ENCODE results near the gene STX16. TPM values are rescaled to one million over a fixed set of nuclear protein-coding genes. Genes with fewer than 3 reads are reported as not detected.

The STX16 gene
- total and polyA plus RNA-seq, 9 donors = 30.1 to 60.8 (median 51.7) TPM

DNA sequence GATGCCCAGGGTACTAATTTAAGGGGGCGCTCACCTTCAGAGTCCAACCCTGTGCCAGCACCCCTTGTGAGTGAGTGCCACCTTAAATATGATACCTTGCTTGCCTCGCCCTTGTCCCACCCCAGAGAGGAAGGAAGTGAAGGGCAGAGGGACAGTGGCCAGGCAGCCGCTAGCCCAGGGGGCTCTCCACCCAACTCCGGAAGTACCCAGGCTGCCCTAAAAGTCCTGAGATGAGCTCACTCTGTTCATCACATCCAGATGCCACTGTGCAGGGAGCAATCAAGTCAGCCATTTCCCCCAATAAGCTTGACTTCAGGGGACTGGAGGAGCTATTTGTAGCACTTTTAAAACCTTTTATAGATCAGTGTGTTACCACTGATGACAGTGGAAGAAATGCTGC is 25.0 kb upstream of the STX16 start:
- no peak overlapping the region for H3K27ac ChIP-seq (ENCODE audit: low read length)
- H3K36me3 ChIP-seq (ENCODE audit: control insufficient read depth, insufficient read depth, low read length) = no peaks in the 10 kb centered on the region
- no peak for DNase-seq
- no peaks in the 10 kb centered on the region for H3K9me3 ChIP-seq (replicated peaks; ENCODE audit: control insufficient read depth, low read depth, low read length)
- H3K4me3 ChIP-seq (ENCODE audit: low read length) = no peak overlapping the region
- H3K4me1 ChIP-seq (ENCODE audit: control insufficient read depth, insufficient read depth, low read length) = peaks cover 57% of the 10 kb centered on the region
- WGBS (ENCODE audit: insufficient coverage) = 100% methylated on average over 1 of the region's 4 CpGs
- peaks cover 2% of the 10 kb centered on the region for H3K27me3 ChIP-seq (ENCODE audit: control insufficient read depth, insufficient read depth, low read length)

DNA sequence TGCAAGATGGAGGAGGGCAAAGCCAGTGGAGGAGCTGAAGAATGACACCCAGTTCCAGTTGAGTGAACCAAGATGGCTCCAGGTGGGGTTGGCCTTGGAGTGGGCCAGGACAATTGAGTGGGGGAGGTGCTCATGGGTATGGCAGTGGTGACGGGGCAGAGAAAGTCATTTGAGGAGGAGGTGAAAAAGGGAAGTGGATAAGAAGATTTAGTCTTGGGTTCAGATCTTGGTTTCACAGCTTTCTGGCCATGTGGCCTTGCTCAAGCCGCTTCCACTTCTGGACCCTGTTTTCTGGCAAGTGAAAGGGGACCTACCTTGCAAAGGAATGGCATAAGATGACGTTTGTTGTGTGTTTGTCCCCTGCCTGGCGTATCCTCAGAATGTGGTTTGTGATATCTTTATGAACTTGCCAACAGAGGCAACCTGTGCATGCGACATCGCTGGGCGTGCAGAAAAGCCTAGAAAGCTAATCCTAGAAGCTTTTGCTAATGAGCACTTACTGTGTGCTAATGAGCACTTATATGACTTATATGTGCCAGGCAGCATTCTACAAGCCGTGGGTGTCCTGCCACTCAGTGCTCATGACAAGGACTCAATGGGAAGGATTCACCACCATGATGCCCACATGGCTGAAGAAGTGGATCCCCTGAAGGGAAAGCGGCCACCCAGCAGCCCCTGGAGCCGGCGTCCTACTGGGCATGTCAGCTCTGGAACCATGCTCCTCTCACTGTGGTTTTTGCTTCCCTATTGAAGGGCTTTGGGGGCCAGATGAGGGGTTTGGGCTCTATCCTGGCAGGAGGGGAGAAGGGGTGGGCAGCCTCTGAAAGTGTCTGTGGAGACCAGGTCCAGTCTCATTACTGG is 23.6 kb upstream of the STX16 start:
- H3K36me3 ChIP-seq (ENCODE audit: control insufficient read depth, insufficient read depth, low read length) = no peaks in the 10 kb centered on the region
- no peak for DNase-seq
- H3K4me1 ChIP-seq (ENCODE audit: control insufficient read depth, insufficient read depth, low read length) = peaks cover 61% of the 10 kb centered on the region
- H3K9me3 ChIP-seq (replicated peaks; ENCODE audit: control insufficient read depth, low read depth, low read length) = no peaks in the 10 kb centered on the region
- no peak overlapping the region for H3K27ac ChIP-seq (ENCODE audit: low read length)
- no peaks in the 10 kb centered on the region for H3K27me3 ChIP-seq (ENCODE audit: control insufficient read depth, insufficient read depth, low read length)
- WGBS (ENCODE audit: insufficient coverage) = 92% methylated on average over 10 of the region's 11 CpGs
- H3K4me3 ChIP-seq (ENCODE audit: low read length) = no peak overlapping the region

DNA sequence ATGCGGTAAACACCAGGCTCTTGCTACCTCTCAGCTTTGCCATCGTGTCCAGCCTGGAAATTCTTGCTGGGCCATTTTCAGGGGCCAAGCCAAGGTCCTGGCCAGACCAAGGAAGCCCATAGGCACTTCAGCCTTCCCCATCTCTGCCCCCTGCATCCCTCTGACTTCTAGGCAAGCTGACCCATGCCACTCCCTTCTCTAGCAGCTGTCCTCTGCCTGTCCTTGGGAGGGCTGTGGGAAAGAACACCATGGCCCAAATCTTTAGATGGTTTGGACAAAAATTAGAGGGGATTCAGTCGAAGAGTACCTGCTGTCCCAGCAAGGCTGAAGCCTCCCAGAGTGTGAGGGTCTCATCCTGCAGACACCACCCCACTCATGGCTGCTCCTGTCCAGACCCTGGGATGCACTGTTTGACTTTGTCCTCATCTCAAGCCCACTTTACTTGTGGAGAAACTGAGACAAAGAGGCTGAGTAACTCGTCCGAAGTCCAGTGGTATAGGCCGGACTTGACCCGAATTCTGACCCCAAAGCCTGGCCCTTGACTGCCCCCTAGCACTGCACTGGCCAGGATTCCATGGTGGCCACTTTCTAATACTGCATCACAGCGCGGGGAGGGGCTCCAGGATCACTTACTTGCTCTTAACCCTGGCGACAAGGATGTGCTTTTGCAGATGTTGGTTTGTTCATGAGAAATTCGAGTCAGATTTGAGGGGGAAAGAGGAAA is 22.4 kb upstream of the STX16 start:
- no peak for DNase-seq
- H3K9me3 ChIP-seq (replicated peaks; ENCODE audit: control insufficient read depth, low read depth, low read length) = no peaks in the 10 kb centered on the region
- H3K27me3 ChIP-seq (ENCODE audit: control insufficient read depth, insufficient read depth, low read length) = no peaks in the 10 kb centered on the region
- peak overlapping the region; percentile 75 for H3K27ac ChIP-seq (ENCODE audit: low read length)
- no peaks in the 10 kb centered on the region for H3K36me3 ChIP-seq (ENCODE audit: control insufficient read depth, insufficient read depth, low read length)
- no peak overlapping the region for H3K4me3 ChIP-seq (ENCODE audit: low read length)
- H3K4me1 ChIP-seq (ENCODE audit: control insufficient read depth, insufficient read depth, low read length) = peaks cover 52% of the 10 kb centered on the region
- 63% methylated on average over 6 of the region's 11 CpGs for WGBS (ENCODE audit: insufficient coverage)

DNA sequence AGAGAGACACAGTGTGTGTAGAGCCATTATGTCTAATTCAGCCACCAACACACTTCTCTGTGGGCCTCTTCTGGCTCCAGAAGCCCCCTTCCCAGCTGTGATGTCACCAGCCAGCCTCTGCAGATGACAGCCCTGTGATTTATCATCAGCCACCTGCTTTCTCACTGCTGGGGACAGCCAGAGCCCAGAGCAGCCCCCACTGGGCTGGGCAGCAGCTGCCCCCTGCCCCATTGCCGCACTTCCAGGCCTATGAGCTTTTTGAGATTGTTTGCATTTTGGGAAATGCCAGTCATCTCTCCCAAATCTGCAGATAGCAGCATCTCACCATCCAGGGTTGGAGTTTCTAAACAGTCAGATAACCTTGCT is 21.9 kb upstream of the STX16 start:
- H3K4me3 ChIP-seq (ENCODE audit: low read length) = no peak overlapping the region
- no peaks in the 10 kb centered on the region for H3K36me3 ChIP-seq (ENCODE audit: control insufficient read depth, insufficient read depth, low read length)
- DNase-seq = peak; percentile 85
- H3K9me3 ChIP-seq (replicated peaks; ENCODE audit: control insufficient read depth, low read depth, low read length) = no peaks in the 10 kb centered on the region
- peak overlapping the region; percentile 75 for H3K27ac ChIP-seq (ENCODE audit: low read length)
- no peaks in the 10 kb centered on the region for H3K27me3 ChIP-seq (ENCODE audit: control insufficient read depth, insufficient read depth, low read length)
- WGBS (ENCODE audit: insufficient coverage) = no CpG with 5 or more reads among the region's 1 CpG
- peaks cover 52% of the 10 kb centered on the region for H3K4me1 ChIP-seq (ENCODE audit: control insufficient read depth, insufficient read depth, low read length)

DNA sequence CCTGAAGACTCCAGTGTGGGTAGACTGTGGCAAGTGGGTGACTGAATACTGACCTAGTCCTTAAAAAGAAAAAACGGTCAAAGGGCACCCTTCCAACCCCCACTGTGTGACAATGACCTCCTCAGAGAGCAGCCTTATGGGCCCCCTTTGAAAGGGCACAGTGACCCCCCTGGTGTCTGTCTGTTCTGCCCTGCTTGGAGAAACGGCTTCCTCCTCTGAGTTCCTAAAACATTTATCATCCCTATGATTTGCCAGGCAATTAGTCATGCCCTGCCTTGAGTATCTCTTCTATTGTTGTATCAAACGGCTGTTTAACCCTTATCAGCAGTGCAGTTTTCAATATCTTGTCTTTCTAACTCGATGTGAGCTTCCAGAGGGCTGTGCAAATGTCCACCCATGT is 21.0 kb upstream of the STX16 start:
- Histone ChIP-seq H3K4me3 (ENCODE audit: low read length) (no peak overlapping the region), H3K9me3 (replicated peaks; ENCODE audit: control insufficient read depth, low read depth, low read length) (no peaks in the 10 kb centered on the region), H3K36me3 (ENCODE audit: control insufficient read depth, insufficient read depth, low read length) (no peaks in the 10 kb centered on the region), H3K4me1 (ENCODE audit: control insufficient read depth, insufficient read depth, low read length) (peaks cover 55% of the 10 kb centered on the region), H3K27ac (ENCODE audit: low read length) (peak overlapping the region; percentile 75), H3K27me3 (ENCODE audit: control insufficient read depth, insufficient read depth, low read length) (no peaks in the 10 kb centered on the region)
- WGBS (ENCODE audit: insufficient coverage) = 48% methylated on average over 3 of the region's 4 CpGs
- no peak for DNase-seq

DNA sequence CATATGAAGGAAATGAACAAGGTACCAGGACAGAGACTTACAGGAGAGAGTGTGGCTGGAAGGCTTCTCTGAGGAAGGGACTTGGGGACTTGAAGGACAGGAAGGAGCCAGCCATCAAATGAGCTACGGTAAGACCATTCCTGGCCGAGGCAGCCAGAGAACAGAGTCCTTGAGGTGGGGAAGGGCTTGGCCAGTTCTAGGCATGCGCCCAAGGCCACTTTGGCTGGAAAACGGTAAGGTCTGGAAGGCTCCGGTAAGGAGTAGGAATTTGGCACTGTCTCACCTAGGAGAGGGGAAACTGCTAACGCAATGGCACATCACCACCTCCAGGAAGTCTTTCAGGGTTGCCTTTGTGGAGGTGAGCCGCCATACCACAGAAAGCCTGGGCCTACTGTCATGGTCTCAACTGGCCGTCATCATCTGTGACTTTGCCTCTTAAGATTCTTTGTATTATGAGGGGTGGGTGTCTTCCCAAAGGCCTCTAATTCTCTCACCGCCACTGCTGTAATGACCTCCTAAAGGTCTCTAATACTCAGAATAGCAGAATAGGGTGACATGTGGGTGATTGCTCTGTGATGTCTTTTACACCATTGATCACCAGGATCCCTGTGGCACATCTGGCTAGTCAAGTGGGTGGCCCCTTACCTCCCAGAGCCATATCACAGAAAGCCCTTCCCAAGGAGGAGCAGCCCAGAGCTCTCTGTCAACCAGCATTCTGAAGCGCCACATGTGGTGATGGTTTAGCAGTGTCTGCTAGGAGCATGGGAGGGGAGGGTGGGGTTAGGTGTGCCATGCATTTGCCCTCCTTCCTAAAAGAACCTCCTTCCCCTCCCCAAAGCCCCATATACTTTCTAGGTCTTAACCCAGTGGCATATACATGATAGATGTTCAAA is 17.7 kb upstream of the STX16 start:
- Histone ChIP-seq H3K27me3 (ENCODE audit: control insufficient read depth, insufficient read depth, low read length) (no peaks in the 10 kb centered on the region), H3K36me3 (ENCODE audit: control insufficient read depth, insufficient read depth, low read length) (no peaks in the 10 kb centered on the region), H3K9me3 (replicated peaks; ENCODE audit: control insufficient read depth, low read depth, low read length) (no peaks in the 10 kb centered on the region), H3K4me1 (ENCODE audit: control insufficient read depth, insufficient read depth, low read length) (peaks cover 63% of the 10 kb centered on the region), H3K4me3 (ENCODE audit: low read length) (no peak overlapping the region), H3K27ac (ENCODE audit: low read length) (peak overlapping the region; percentile 85)
- 85% methylated on average over 3 of the region's 10 CpGs for WGBS (ENCODE audit: insufficient coverage)
- DNase-seq = no peak

DNA sequence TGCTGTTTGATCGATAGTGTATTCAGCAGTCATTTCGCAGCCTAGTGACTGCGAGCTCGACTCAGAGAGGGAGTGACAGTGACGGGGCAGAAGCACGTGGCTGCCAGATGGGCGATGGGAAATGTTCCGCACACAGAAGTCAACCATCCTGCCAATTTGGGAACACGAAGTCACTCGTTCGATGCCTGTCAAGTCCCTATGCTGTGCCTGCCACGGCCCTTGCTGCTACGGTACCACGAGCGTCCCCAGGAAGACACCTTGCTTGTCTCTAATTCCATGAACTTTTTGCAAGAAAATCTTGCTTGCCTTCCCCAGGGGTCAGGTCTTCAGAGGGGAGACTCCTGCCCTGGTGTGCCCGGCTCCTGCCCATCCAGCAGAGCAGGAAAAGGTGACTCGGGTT is 17.0 kb upstream of the STX16 start:
- 70% methylated on average over 17 of the region's 17 CpGs for WGBS (ENCODE audit: insufficient coverage)
- H3K27me3 ChIP-seq (ENCODE audit: control insufficient read depth, insufficient read depth, low read length) = no peaks in the 10 kb centered on the region
- H3K4me1 ChIP-seq (ENCODE audit: control insufficient read depth, insufficient read depth, low read length) = peaks cover 62% of the 10 kb centered on the region
- no peaks in the 10 kb centered on the region for H3K9me3 ChIP-seq (replicated peaks; ENCODE audit: control insufficient read depth, low read depth, low read length)
- peak overlapping the region; percentile 85 for H3K27ac ChIP-seq (ENCODE audit: low read length)
- no peak overlapping the region for H3K4me3 ChIP-seq (ENCODE audit: low read length)
- H3K36me3 ChIP-seq (ENCODE audit: control insufficient read depth, insufficient read depth, low read length) = no peaks in the 10 kb centered on the region
- DNase-seq = no peak

DNA sequence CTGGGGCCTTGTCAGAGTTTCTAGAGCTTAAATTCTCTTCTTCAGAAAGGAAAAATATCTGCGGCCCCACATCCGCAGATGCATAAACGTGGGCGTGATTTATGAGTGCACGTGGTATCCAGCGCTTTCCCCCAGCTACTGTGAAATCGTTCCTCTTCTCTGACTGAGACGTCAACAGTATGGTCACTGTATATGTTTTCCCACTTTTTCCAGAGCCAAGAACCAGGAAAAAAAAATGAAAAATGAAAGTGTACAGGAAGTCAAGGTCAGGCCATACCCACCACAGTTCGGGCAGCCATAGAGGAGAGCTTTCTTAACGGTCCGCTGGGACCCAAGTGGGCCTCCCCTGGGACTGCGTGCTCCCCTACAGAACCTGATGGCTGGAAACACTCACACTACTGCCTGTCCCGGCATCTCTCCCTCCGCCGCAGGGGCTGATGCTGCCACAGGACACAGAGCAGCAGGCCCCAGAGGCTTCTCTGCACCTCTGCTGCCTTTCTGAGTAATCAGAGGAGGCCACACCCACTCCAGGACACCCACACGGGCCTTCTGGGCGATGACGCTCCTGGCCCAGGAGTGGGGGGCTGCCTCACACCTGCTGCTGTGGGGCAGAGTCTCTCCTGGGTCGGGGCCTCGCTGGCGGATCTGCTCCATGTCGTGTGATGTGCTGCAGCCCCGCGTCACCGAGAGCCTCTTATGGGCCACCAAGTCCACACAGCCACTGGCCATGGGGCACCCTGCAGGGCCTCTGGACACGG is 16.4 kb upstream of the STX16 start:
- Histone ChIP-seq H3K36me3 (ENCODE audit: control insufficient read depth, insufficient read depth, low read length) (no peaks in the 10 kb centered on the region), H3K4me1 (ENCODE audit: control insufficient read depth, insufficient read depth, low read length) (peaks cover 60% of the 10 kb centered on the region), H3K4me3 (ENCODE audit: low read length) (no peak overlapping the region), H3K27ac (ENCODE audit: low read length) (peak overlapping the region; percentile 85), H3K27me3 (ENCODE audit: control insufficient read depth, insufficient read depth, low read length) (no peaks in the 10 kb centered on the region), H3K9me3 (replicated peaks; ENCODE audit: control insufficient read depth, low read depth, low read length) (no peaks in the 10 kb centered on the region)
- 46% methylated on average over 12 of the region's 26 CpGs for WGBS (ENCODE audit: insufficient coverage)
- peak; percentile 95 for DNase-seq

DNA sequence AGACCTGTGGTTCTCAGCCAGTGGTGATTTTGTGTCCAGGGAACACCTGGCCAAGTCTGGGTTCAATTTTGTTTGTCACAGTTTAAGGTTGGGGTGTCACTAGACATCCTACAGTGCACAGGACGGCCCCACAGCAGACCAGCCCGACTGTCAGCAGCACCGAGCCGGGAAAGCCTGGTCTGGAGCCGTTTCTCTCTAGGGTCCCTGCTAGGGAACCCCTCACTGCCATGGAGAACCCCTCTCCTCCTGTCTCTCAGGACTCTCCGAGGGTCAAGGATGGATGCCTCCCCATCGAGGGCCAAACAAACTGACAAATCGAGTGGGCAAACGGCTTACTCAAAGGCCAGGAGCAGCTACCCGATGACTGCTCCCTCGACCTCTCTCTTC is 15.8 kb upstream of the STX16 start:
- Histone ChIP-seq H3K27ac (ENCODE audit: low read length) (no peak overlapping the region), H3K4me1 (ENCODE audit: control insufficient read depth, insufficient read depth, low read length) (peaks cover 54% of the 10 kb centered on the region), H3K36me3 (ENCODE audit: control insufficient read depth, insufficient read depth, low read length) (no peaks in the 10 kb centered on the region), H3K4me3 (ENCODE audit: low read length) (no peak overlapping the region), H3K9me3 (replicated peaks; ENCODE audit: control insufficient read depth, low read depth, low read length) (no peaks in the 10 kb centered on the region), H3K27me3 (ENCODE audit: control insufficient read depth, insufficient read depth, low read length) (no peaks in the 10 kb centered on the region)
- 75% methylated on average over 6 of the region's 11 CpGs for WGBS (ENCODE audit: insufficient coverage)
- DNase-seq = no peak
